GM12892 (cell line): ENCODE results near the gene SNX13.

ENCODE experiments used
- POLR2A ChIP-seq: IDR thresholded peaks from 2 replicates; pipeline ENCODE4 v1.6.1; 2011; ENCODE audit warnings: low read depth, low read length, control low read depth
- TAF1 ChIP-seq: IDR thresholded peaks from 2 replicates; pipeline ENCODE4 v1.6.1; 2011; ENCODE audit warnings: low read depth, mild to moderate bottlenecking, control low read depth, low read length, borderline replicate concordance

- TF ChIP-seq TAF1 (no peak), POLR2A (no peak)
These were observed 2.7 kb upstream of the SNX13 start for GRCh38 chr7:17943006-17943405.
